Adrenal gland (tissue), 12 donors: ENCODE data around the gene NAT9. TPM values are rescaled to one million over a fixed set of nuclear protein-coding genes. Genes with fewer than 3 reads are reported as not detected.
A peak's percentile ranks its signal among the peaks of the same experiment; 100 is the strongest.

Source experiments
- DNase-seq, 7 donors: peaks; one replicate each; pipeline ENCODE4 v3.0.0-alpha.2; 2019 to 2020
- H3K27ac ChIP-seq, 5 donors: fragments of 200-600 bp; sonication (generic) in 4 of 5; 1 replicate in 3 of 5; 2 replicates in 2 of 5; pipeline versions ENCODE4 v1.5.1 to v1.8.0; 2016 to 2020; ENCODE audit warnings: mild to moderate bottlenecking in 1 of 5
- H3K27me3 ChIP-seq: fragments of 200-600 bp; 2 replicates; pipeline ENCODE4 v1.8.0; 2021
- H3K36me3 ChIP-seq, 2 donors: fragments of 200-600 bp; replicated peaks in 1 of 2; 1 replicate in 1 of 2; 2 replicates in 1 of 2; pipeline versions ENCODE4 v1.5.1 to v1.8.0; 2018 to 2022
- H3K4me1 ChIP-seq, 2 donors: fragments of 200-600 bp; replicated peaks in 1 of 2; 1 replicate in 1 of 2; 2 replicates in 1 of 2; pipeline versions ENCODE4 v1.5.1 to v1.8.0; 2018 to 2021
- H3K4me3 ChIP-seq, 4 donors: fragments of 200-600 bp; sonication (generic) in 3 of 4; one replicate each; pipeline ENCODE4 v1.5.1; 2016 to 2018
- H3K9me3 ChIP-seq, 3 donors: fragments of 200-600 bp; sonication (generic) in 1 of 3; replicated peaks in 1 of 3; 1 replicate in 2 of 3; 2 replicates in 1 of 3; pipeline versions ENCODE4 v1.5.1 to v1.8.0; 2016 to 2021
- POLR2A ChIP-seq, 2 donors: fragments of 450-650 bp; IDR thresholded peaks; one replicate each; pipeline ENCODE4 v1.6.1; 2017; ENCODE audit warnings: antibody characterized with exemption in 2 of 2, mild to moderate bottlenecking in 2 of 2, moderate library complexity in 1 of 2
- WGBS, 4 donors: extraction: QIAGEN DNeasy Blood & Tissue Kit in 2 of 4; methylation state at CpG; one replicate each; pipeline versions ENCODE4 v1.1.5 to v1.1.7; 2013 to 2017; 5-methylcytosine and 5-hydroxymethylcytosine counted together
- intact Hi-C, 2 donors: fragments of 100-400 bp; cut with DNase I; formaldehyde crosslinking; loops; one replicate each; pipeline versions ENCODE4 v1.14.1 to v1.15.0; 2022 to 2023
- polyA plus RNA-seq, 3 donors: library from polyadenylated mRNA; stranded (reverse); fragments of 200-250 nt in 2 of 3; fragments of 350-450 nt in 1 of 3; fragmentation: Illumina TruSeq in 1 of 3; extraction: RNeasy Lipid Tissue Mini Kit (QIAGEN cat#74804) in 1 of 3; gene quantifications; one replicate each; pipeline ENCODE4 v1.2.3, GENCODE V29; 2013 to 2014
- total RNA-seq, 9 donors: library from RNA; depleted of rRNA in 4 of 9; stranded (reverse); fragments of >200 nt in 4 of 9; fragments of 120-200 nt in 1 of 9; fragmentation: NEBNext Ultra II Directional in 1 of 9; extraction: Animal tissue kit (Norgen Biotek cat#: 25700) in 1 of 9; gene quantifications; one replicate each; pipeline versions ENCODE4 v1.1.0 to v1.2.4, GENCODE V29; 2013 to 2023
- TF ChIP-seq, protein P1 (sequence below), 6 experiments: fragments of 450-650 bp in 4 of 6; fragments of 200-600 bp in 2 of 6; sonication (generic) in 1 of 6; IDR thresholded peaks; 1 replicate in 5 of 6; 2 replicates in 1 of 6; pipeline versions ENCODE4 v1.5.1 to v1.8.0; 2016 to 2021; ENCODE audit warnings: antibody characterized with exemption in 6 of 6, mild to moderate bottlenecking in 2 of 6, moderate library complexity in 1 of 6
- donor health status: healthy with polysubstance abuse.
- donor health status: Bipolar disorder and iron deficiency.
- donor health status: DM: yes; HTN: yes; CAD: no.
- donor health status: DM: no; HTN: no; CAD: no.
- donor health status: DM: no; HTN: no; CAD: no.
- donor health status: DM: yes; HTN: yes; CAD: no.

The NAT9 gene
- total and polyA plus RNA-seq, 12 donors: 23.1 to 149 (median 87.0) TPM

- WGBS, 4 donors: 49 to 87% (median 65%) methylated on average over 4 to 16 of the region's 16 CpGs
- intact Hi-C loops: no loop called here
- peak in 4 of 7 donors; percentile 60 to 69 (median 62) for DNase-seq
- no peaks in the 10 kb centered on the region for H3K27me3 ChIP-seq
- H3K4me1 ChIP-seq: peaks cover 58 to 76% of the 10 kb centered on the region in 2 donors
- H3K9me3 ChIP-seq: no peaks in the 10 kb centered on the region
- peaks cover 0 to 8% of the 10 kb centered on the region in 2 donors for H3K36me3 ChIP-seq
- TF ChIP-seq POLR2A (IDR thresholded peaks at IDR 0.05): peak in 1 of 2 donors; percentile 20
- TF ChIP-seq, protein P1, sequence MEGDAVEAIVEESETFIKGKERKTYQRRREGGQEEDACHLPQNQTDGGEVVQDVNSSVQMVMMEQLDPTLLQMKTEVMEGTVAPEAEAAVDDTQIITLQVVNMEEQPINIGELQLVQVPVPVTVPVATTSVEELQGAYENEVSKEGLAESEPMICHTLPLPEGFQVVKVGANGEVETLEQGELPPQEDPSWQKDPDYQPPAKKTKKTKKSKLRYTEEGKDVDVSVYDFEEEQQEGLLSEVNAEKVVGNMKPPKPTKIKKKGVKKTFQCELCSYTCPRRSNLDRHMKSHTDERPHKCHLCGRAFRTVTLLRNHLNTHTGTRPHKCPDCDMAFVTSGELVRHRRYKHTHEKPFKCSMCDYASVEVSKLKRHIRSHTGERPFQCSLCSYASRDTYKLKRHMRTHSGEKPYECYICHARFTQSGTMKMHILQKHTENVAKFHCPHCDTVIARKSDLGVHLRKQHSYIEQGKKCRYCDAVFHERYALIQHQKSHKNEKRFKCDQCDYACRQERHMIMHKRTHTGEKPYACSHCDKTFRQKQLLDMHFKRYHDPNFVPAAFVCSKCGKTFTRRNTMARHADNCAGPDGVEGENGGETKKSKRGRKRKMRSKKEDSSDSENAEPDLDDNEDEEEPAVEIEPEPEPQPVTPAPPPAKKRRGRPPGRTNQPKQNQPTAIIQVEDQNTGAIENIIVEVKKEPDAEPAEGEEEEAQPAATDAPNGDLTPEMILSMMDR (IDR thresholded peaks at IDR 0.05): no peak
- peak overlapping the region in 4 of 5 donors; percentile 13 to 72 (median 38) for H3K27ac ChIP-seq
- no peak overlapping the region for H3K4me3 ChIP-seq
Measured at GRCh38 chr17:74763565-74764387, 12.4 kb downstream of the NAT9 start.

GRCh38 chr17:74761931-74762330 lies 14.2 kb downstream of the NAT9 start:
- no peak for DNase-seq
- peaks cover 59 to 76% of the 10 kb centered on the region in 2 donors for H3K4me1 ChIP-seq
- H3K4me3 ChIP-seq: no peak overlapping the region
- H3K9me3 ChIP-seq: no peaks in the 10 kb centered on the region
- intact Hi-C loops: no loop called here
- H3K36me3 ChIP-seq: peaks cover 0 to 3% of the 10 kb centered on the region in 2 donors
- WGBS, 4 donors: 95 to 100% (median 99%) methylated on average over 1 to 11 of the region's 11 CpGs
- TF ChIP-seq, protein P1 (IDR thresholded peaks at IDR 0.05): no peak
- no peak for TF ChIP-seq POLR2A (IDR thresholded peaks at IDR 0.05)
- peak overlapping the region in 1 of 5 donors; percentile 83 for H3K27ac ChIP-seq
- H3K27me3 ChIP-seq: no peaks in the 10 kb centered on the region

GRCh38 chr17:74761419-74761818 lies 14.7 kb downstream of the NAT9 start:
- Histone ChIP-seq H3K9me3 (no peaks in the 10 kb centered on the region), H3K27ac (peak overlapping the region in 2 of 5 donors; percentile 78 to 83), H3K4me1 (peaks cover 58 to 76% of the 10 kb centered on the region in 2 donors), H3K27me3 (no peaks in the 10 kb centered on the region), H3K4me3 (no peak overlapping the region), H3K36me3 (peaks cover 0 to 3% of the 10 kb centered on the region in 2 donors)
- intact Hi-C loops: no loop called here
- DNase-seq: no peak
- no peak for TF ChIP-seq POLR2A (IDR thresholded peaks at IDR 0.05)
- TF ChIP-seq, protein P1 (IDR thresholded peaks at IDR 0.05): no peak
- 40 to 71% (median 63%) methylated on average over 2 to 5 of the region's 5 CpGs for WGBS, 4 donors

DNA sequence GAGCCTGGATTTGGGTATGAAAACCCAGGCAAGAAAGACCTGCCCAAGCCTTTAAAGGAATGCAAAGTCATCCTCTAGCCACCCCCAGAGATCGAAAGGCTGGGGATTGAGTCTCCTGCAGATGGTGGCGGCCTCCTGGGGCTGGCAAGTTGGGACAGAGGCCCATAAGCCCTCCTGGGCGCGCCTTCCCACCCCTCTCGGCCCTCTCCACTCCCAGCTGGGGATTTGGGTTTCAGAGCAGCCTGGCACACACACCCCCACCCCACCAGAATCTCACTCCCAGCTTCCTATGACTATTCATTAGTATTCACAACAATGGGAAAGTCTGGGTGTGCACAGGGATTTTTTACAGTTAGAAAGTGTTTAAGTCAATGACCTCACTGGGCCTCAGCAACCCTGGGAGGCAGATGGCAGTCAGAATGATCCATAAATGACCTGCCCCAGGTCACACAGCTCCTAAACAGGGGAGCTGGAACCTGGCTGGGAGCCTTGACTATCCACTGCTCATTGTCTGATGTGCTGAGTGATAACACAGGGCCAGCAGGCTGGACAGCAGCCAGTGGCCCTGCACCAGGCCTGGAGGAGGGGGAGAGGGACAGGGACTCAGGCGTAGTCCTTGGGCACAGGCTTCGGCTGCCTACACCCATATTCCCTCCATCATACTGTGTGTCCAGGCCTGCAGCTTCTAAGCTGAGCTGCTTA lies 15.6 kb downstream of the NAT9 start:
- intact Hi-C loops: no loop called here
- H3K36me3 ChIP-seq: no peaks in the 10 kb centered on the region
- 51 to 75% (median 67%) methylated on average over 6 to 7 of the region's 7 CpGs for WGBS, 4 donors
- H3K4me1 ChIP-seq: peaks cover 58 to 76% of the 10 kb centered on the region in 2 donors
- H3K9me3 ChIP-seq: no peaks in the 10 kb centered on the region
- DNase-seq: peak; percentile 80 to 96 (median 94)
- H3K27ac ChIP-seq: peak overlapping the region; percentile 54 to 83 (median 75)
- H3K4me3 ChIP-seq: no peak overlapping the region
- TF ChIP-seq, protein P1 (IDR thresholded peaks at IDR 0.05): no peak
- TF ChIP-seq POLR2A (IDR thresholded peaks at IDR 0.05): no peak
- no peaks in the 10 kb centered on the region for H3K27me3 ChIP-seq
